HG02973 (cell line): ENCODE data around the gene CCDC187.
"Not testable (repeated sequence)": the region's sequence is repeated elsewhere in the genome, so short reads cannot be mapped to it uniquely, and the experiment has no call there.

ENCODE experiments used
- ATAC-seq: cut with Tn5 transposase; IDR thresholded peaks from one replicate; pipeline ENCODE4 v1.9.1; 2021; ENCODE audit warnings: moderate library complexity; ENCODE audit not compliant: unreplicated experiment

Gene CCDC187

DNA sequence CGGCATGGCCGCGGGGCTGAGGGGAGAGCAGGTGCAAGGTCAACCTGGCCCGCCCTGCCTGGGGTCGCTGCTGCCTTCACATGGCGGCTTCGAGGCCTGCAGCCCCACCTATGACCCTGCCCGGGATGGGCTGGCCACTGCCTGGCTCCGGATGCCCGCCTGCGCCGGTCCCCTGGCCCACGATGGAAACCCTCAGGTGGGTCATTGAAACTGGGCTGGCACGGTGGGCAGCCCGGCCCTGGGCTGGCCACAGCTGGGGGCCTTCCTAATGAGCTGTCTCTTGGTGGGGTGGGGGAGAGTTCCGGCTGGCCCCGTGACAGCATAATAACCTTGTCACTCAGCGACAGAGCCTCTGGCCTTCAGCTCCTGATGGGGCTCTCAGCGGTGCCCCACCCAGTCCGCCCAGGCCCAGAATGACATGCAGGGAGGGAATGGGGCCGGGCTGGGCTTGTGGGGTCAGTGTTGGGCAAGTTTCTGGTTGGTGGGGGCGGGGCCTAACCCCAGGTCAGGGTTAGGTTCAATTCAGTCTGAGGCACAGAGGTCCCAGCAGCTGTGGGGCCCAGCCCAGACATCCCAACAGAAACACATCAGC is at the start of gene CCDC187:
Gene CCDC187 (minus strand): TSS at position 270 of the 592 bp plus-strand sequence. CDS start 264 bp downstream, at position 6.
- no peak for ATAC-seq

- ATAC-seq: no peak
Measured at GRCh38 chr9:136353088-136353487, 49.2 kb upstream of the CCDC187 start.

- ATAC-seq: no peak
Measured at GRCh38 chr9:136352682-136353081, 48.8 kb upstream of the CCDC187 start.

GRCh38 chr9:136351868-136352267 is 48.0 kb upstream of the CCDC187 start:
- not testable (repeated sequence) for ATAC-seq

- no peak for ATAC-seq
Measured at GRCh38 chr9:136351252-136351800, 47.4 kb upstream of the CCDC187 start.

- ATAC-seq: no peak
Measured at GRCh38 chr9:136349546-136349945, 45.7 kb upstream of the CCDC187 start.

DNA sequence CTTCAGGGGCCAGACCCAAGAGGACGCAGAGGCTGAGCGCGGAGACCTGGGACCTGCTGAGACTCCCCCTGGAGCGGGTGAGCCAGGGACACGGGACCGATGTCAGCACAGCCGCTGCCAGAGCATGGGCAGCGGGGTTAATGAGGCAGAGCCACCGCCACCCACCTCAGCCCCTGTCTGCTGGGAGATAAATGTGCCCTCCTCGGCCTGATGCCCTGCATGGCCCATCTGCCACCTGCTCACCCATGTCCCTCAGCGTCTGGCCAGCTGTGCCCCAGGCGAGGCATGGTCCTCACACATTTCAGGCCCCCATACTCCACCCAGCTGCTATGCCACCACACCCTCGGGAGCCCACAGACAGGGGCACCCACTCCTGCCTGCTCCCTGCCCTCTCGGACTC is 44.8 kb upstream of the CCDC187 start:
- no peak for ATAC-seq

DNA sequence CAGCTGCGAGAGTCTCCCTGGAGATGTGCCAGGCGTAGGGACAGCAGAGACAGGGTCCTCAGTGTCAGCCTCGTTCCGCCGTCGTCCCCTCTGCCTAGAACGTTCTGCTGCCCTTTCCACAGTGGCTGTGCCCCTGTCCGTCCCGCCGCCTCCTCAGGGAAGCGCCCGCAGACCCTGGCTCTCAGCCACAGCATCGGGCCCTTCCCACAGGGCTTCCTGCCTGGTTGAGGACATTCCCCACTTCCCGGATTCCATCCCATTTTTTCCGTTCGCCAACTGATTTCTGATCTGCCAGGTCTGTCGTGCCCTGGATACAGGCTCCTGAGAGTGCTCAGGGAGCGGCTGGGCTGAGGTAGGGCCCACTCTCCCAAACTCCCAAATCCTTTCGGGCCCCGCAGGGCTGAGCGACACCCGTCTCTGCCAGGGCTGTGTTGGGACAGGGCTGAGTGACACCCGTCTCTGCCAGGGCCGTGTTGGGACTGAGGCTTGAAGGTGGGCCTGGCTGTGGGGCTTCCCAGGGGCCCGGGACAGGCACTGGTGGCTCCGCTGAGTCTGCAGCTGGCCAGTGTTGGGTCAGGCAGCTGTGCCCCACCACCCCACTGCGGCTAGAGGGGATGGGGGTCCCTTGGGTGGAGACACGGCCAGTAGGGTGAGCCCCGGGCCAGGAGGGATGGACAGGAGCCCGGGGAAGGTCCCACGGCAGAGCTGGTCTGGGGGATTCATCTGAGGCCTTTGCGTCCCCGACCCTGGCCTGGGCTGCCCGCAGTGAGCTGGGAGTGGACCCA is 43.8 kb upstream of the CCDC187 start:
- no peak for ATAC-seq

DNA sequence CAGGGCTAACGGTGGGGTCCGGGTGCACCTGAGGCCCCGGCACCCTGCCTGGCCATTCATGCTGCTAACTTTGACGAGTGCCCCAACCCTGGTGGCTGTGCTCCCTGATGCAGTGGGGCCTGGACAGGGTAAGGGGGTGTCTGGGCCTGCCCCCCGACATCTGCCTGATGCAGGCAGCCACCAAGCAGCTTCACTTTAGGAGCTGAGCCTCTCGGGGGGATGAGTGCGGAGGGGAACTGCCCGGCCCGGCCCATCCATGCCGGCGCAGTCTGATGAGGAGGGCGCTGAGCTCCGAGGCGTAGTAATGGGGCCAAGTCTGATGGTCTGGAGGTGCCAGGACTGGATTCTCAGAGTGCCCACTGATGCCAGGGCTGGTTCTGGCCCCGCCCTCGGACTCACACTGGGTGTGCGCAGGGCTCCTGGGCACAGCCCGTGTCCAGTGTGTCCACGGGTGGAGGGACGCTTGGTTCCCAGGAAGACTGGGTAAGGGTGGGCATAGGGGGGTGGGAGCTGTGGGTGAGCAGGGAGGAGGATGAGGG is 43.1 kb upstream of the CCDC187 start:
- ATAC-seq: no peak

DNA sequence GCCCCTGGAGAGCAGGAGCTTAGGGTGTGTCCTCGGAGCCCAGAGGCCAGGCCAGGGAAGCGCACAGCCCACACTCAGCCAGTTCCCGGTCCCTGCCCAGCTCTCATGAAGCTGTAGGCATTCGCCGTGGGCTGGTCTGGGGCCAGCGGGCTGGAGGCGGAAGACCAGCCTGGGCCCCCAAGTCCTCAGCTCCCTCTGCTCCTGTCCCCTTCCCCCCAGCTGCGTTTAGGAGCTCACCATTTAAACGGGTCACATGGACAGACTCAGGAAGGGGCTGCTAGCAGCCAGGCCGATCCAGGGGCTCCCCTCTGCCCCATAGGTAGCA is 42.2 kb upstream of the CCDC187 start:
- no peak for ATAC-seq

GRCh38 chr9:136345281-136346156 is 41.6 kb upstream of the CCDC187 start:
- no peak for ATAC-seq

DNA sequence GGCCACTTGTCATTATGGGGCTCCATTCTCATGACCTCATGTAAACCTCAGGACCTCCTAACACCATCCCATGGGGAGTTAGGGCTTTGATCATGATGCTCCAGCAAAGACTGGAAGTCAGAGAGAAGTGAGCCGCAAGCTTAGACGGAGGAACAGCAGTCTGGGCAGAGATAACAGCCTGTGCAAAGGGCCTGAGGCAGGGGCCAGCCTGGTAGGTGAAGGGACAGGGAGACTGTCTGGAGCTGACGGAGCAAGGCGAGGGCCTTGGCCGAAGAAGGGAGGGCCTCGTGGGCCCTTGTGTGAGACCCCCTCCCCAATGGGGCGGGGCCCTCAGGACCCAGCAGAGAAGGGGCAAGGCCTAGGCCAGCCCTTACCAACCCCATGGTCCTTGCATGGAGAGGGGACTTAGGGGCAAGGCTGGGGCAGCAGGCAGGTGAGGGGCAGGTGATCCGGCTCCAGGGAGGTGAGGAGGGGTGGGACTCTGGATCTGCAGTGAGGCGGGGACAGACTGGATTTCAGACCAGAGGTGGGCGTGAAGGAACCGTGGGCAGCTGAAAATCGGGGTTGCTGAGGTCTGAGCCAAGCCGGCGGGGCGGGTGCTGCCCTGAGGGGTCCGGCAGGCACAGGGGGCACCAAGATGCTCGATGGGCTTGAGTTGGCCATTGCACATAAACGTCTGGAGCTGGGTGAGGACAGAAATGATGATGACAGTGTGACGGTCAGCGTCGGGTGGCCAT is 40.8 kb upstream of the CCDC187 start:
- no peak for ATAC-seq

GRCh38 chr9:136343884-136344269 is 40.0 kb upstream of the CCDC187 start:
- no peak for ATAC-seq

GRCh38 chr9:136343121-136343883 is 39.4 kb upstream of the CCDC187 start:
- no peak for ATAC-seq

- no peak for ATAC-seq
Measured at GRCh38 chr9:136342181-136343120, 38.6 kb upstream of the CCDC187 start.

- ATAC-seq: no peak
Measured at GRCh38 chr9:136341769-136342168, 37.9 kb upstream of the CCDC187 start.

DNA sequence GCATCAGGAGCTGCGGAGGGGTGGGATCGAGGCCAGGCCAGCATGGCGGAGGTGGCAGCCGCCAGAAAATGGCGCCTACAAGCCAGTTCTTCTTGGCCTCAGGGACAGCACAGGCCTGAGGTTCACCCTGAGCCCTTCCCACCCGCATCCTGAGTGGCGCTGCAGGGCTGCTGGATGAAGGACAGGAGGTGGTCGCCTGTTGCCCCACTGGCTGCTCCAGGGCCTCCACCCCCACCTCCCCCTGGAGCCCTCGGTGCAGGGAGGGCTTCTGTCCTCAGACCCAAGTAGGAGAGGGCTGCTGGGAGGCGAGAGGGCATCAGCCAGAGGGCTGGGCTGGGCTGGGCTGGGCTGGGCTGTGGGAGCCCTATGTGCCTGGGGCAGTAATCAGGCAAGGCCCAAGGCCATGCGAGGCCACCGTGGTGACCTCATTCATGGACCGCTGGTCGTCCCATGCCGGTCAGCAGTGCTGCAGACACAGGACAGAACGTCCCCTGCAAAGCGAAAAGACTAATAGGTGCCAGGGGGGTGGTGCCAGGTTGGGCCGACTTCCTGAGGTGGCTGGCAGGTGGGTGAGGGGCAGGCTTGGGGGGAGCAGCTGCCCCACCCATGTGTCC is 37.3 kb upstream of the CCDC187 start:
- ATAC-seq: no peak

- ATAC-seq: no peak
Measured at GRCh38 chr9:136340356-136341041, 36.6 kb upstream of the CCDC187 start.
